Loucy (cell line): ENCODE measurements around the gene TXNDC11.

ENCODE experiments used
- EZH2phosphoT487 ChIP-seq: fragments of 200-600 bp; IDR thresholded peaks from 2 replicates; pipeline ENCODE4 v1.6.1; 2018; ENCODE audit warnings: antibody characterized with exemption, mild to moderate bottlenecking, moderate library complexity, borderline replicate concordance
- TF ChIP-seq, protein P1 (sequence below): fragments of 200-600 bp; sonication (generic); conservative IDR thresholded peaks from 2 replicates; pipeline ENCODE4 v1.5.1; 2014; ENCODE audit warnings: mild to moderate bottlenecking, antibody characterized with exemption, low read length

DNA sequence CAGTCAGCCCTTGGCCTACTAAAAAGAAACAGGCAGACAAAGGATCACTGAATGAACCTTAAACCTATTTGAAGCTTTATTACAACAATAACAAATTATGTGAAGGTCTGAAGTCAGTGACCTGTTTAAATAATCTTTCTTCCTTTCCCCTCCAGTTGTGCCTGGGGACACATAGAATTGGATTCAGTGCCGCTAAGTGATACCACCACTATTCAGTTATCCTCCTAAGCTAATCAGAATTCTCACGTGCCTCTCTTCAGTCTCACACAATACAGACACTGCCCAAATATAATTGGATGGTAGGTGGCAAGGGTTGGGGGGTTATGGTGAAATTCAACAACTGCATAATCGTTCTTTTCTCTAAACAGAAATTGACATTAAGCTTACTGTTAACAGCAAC, 11.4 kb downstream of the TXNDC11 start:
- TF ChIP-seq, protein P1, sequence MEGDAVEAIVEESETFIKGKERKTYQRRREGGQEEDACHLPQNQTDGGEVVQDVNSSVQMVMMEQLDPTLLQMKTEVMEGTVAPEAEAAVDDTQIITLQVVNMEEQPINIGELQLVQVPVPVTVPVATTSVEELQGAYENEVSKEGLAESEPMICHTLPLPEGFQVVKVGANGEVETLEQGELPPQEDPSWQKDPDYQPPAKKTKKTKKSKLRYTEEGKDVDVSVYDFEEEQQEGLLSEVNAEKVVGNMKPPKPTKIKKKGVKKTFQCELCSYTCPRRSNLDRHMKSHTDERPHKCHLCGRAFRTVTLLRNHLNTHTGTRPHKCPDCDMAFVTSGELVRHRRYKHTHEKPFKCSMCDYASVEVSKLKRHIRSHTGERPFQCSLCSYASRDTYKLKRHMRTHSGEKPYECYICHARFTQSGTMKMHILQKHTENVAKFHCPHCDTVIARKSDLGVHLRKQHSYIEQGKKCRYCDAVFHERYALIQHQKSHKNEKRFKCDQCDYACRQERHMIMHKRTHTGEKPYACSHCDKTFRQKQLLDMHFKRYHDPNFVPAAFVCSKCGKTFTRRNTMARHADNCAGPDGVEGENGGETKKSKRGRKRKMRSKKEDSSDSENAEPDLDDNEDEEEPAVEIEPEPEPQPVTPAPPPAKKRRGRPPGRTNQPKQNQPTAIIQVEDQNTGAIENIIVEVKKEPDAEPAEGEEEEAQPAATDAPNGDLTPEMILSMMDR, result no peak
- TF ChIP-seq EZH2phosphoT487, result no peak
